HG02885 (cell line): ENCODE measurements around the gene EVI5L.
"Not testable (repeated sequence)": the region's sequence is repeated elsewhere in the genome, so short reads cannot be mapped to it uniquely, and the experiment has no call there.

ENCODE experiments used
- ATAC-seq: cut with Tn5 transposase; IDR thresholded peaks from one replicate; pipeline ENCODE4 v1.9.1; 2021; ENCODE audit warnings: mild to moderate bottlenecking; ENCODE audit not compliant: unreplicated experiment, poor library complexity

EVI5L gene

DNA sequence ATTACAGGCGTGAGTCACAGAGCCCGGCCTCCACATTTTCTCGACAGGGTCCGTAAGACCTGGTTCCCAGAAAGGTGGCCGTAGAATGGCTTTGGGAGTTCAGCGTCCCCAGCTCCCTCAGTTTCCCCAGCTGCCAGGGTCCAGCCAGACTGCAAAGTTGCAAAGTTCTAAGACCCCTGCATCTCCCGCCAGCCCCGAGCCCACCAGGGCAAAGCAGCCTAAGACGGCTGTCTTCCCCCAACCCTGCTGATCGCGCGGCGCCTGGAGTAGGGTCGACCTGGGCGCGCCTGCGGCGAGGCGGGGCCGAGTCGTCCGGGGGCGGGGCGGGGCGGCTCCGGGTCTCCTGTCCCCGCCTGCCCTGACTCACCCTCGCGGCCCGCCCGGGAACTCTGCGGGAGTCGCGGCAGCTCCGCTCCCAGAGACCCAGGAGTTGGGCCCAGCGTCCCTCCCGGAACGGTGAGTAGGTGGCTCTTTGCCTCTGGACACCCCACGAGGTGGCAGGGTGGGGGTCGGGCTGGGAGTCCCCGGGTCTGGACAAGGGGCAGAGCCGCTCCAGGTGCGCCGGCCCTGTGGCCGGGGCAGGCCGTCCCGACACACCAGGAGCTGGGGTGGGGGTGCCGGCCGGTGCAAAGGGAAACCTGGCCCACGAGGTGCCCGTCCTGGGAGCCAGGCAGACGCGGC lies 58.3 kb downstream of the EVI5L start, which contains the start of gene LRRC8E:
TSS of gene LRRC8E (plus strand) at position 366 of the 681 bp plus-strand sequence. CDS start 7,094 bp downstream, outside the sequence.
- no peak for ATAC-seq

DNA sequence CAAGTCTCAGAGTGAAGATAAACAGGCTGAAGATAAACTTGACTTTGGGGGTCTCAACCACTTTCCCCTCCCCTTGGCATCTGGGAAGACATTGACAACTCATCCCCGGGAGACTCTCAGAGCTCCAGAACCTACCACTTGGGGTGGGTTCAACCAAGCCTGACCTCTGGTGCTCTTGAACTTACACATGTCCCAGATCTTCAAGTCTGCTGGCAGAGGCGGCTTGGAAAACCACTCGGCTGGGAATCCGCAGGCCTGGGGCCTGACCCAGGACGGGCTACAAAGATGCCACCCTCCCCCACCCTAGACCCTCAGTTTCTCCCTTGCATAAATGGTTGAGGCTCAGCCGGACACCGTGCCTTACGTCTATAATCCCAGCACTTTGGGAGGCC lies 58.8 kb downstream of the EVI5L start:
- ATAC-seq = no peak

GRCh38 chr19:7893362-7894101 lies 63.5 kb downstream of the EVI5L start:
- ATAC-seq = not testable (repeated sequence)

DNA sequence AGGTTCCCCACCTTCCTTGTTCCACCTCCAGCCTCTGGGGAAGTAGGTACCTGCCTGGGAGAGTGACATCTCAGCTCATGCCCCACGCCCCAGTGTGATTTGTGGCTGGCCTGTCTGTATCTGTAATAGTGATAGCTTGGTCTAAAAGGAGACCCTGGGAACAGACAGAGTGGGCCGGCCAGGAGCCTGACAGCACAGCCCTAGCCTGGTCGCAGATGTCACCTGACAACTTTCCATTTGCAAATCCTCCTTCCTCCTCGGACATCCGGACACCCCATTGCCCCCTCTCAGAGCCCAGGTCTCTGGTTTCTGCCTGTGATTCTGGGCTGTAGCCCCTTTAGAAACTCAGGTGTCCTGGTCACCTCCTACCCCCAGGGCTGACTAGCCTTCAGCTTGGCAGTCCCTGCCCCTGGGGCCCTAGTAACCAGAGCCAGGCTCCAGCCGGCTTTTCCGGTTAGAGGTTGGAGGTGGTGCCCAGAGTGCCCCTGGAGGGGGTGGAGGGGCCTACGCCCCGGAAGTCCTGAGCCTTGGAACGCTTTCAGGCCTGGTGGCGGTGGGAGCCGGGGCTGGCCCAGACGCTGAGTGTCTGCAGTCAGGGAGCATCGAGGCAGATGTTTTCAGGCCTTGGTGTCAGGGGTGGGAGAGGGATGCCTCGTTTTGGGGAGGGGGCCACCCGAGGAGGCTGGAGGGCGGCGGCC lies 64.7 kb downstream of the EVI5L start:
- ATAC-seq = no peak

DNA sequence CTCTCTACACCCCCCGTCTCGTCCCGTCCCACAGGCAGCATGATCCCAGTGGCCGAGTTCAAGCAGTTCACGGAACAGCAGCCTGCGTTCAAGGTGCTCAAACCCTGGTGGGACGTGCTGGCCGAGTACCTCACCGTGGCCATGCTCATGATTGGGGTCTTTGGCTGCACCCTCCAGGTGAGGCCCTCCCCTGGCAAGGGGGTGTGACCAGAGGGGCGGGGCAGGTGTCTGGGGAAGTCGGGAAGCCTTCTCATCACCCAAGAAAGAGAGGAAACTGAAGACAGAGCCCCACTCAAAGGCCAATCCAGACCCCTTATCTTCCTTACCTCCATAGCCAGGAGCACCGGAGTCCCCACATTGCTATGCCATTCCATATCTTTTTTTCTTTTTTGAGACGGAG lies 65.5 kb downstream of the EVI5L start:
- no peak for ATAC-seq

GRCh38 chr19:7897292-7897691 lies 67.3 kb downstream of the EVI5L start:
- no peak for ATAC-seq

- ATAC-seq = no peak
These were observed 68.9 kb downstream of the EVI5L start for GRCh38 chr19:7898967-7899366.

DNA sequence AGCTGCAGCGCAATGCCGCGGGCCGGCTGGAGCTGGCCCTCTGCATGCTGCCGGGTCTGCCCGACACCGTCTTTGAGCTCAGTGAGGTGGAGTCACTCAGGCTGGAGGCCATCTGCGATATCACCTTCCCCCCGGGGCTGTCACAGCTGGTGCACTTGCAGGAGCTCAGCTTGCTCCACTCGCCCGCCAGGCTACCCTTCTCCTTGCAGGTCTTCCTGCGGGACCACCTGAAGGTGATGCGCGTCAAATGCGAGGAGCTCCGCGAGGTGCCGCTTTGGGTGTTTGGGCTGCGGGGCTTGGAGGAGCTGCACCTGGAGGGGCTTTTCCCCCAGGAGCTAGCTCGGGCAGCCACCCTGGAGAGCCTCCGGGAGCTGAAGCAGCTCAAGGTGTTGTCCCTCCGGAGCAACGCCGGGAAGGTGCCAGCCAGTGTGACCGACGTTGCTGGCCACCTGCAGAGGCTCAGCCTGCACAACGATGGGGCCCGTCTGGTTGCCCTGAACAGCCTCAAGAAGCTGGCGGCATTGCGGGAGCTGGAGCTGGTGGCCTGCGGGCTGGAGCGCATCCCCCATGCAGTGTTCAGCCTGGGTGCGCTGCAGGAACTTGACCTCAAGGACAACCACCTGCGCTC lies 69.8 kb downstream of the EVI5L start:
- ATAC-seq = no peak

DNA sequence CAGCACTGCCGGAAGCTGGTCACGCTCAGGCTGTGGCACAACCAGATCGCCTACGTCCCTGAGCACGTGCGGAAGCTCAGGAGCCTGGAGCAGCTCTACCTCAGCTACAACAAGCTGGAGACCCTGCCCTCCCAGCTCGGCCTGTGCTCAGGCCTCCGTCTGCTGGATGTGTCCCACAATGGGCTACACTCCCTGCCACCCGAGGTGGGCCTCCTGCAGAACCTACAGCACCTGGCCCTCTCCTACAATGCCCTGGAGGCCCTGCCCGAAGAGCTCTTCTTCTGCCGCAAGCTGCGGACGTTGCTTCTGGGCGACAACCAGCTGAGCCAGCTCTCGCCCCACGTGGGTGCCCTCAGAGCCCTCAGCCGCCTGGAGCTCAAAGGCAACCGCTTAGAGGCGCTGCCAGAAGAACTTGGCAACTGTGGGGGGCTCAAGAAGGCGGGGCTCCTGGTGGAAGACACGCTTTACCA lies 70.4 kb downstream of the EVI5L start:
- no peak for ATAC-seq

- no peak for ATAC-seq
These were observed 70.9 kb downstream of the EVI5L start for GRCh38 chr19:7900931-7901330.

GRCh38 chr19:7901337-7901736 lies 71.3 kb downstream of the EVI5L start:
- ATAC-seq = no peak

DNA sequence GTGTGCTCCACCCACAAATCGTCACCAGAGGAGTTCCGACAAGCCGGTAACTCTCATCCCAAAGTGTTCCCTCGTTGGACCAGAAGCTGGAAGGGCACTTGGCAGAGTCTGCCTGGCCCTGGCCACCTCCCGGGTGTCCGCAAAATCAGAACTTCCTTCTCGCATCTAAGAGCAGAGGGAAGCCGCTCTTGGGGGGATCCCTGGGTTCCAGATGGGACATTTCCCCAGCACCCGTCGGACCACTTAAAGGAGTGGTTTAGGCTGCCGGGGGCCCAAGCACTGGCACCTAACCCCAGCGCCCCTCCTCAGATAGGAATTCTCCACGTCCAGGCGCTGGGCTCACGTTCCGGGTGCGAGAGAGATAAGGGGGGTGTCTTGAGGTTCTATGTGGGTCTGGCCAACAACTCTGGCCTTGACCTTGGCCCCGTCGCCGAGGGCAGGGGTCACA lies 72.8 kb downstream of the EVI5L start:
- ATAC-seq = no peak

- peak; percentile 90 for ATAC-seq
These were observed 73.4 kb downstream of the EVI5L start, which contains the start of gene MAP2K7 for GRCh38 chr19:7903244-7904073. Gene MAP2K7, plus strand, starts transcription at chr19:7903877. Its CDS starts 68 bp downstream, at chr19:7903945.

DNA sequence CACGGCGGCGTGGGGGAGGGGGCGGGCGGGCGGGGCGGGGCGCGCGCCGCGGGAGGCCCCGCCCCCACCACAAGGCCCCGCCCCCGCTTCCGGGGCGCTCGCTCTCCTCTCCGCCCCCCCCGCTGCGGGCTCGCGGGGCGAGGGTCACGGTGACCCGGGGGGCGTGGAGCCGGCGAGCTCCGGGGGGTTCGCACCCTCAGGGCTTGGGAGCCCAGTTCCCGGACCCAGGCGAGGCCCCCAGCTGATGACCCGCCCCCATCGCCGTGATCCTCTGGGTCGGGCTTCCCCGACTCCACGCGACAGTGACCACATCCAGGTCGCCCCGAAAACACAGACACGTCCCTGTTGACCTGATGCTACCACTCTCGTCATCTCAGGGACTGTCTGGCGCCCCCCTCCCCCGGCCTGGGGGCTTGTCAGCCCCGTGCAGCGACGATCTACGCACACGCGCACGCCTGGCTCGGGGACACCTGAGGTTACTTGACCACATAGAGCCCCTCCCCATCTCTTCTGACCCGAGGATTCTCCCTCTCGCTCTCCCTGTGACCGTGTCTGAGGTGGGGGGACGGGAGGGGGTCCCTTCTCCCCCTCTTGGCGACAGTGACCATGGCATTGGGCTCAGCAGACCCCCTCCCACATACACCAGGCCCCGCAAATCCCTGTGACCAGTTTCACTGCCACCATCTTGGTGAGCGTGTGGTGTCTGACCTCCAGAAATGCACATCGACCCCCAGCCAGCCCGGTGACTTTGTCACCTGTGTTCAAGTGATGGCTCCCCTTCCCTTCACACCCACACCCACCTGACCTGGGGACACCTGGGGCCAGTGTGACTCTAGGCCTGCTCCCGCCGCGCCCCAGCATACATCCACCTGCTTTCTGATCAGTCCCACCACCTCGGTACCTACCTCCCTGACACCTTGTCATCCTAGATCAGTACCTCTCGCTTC lies 74.3 kb downstream of the EVI5L start:
- ATAC-seq = peak; percentile 42

DNA sequence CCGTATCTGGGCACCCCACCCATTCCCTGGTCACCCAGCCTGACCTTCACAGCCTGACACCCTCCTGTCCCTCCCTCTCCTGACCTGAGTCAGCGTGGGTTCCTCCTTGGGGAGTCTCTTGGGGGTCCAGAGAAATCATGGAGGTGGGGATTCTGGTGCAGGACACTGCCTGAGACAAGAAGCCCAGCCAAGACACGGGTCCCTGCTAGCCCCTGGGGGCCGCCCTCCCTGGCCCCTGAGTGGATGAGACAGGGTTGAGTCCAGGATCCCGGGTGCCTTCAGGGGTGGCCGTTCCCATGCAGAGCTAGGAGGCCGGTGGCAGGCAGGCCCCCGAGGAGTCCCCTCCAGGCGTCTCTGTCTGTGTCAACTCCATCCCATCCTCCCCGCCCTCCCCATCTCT lies 75.2 kb downstream of the EVI5L start:
- no peak for ATAC-seq

- ATAC-seq = no peak
These were observed 75.8 kb downstream of the EVI5L start for GRCh38 chr19:7905859-7906258.

GRCh38 chr19:7907122-7907521 lies 77.1 kb downstream of the EVI5L start:
- no peak for ATAC-seq

DNA sequence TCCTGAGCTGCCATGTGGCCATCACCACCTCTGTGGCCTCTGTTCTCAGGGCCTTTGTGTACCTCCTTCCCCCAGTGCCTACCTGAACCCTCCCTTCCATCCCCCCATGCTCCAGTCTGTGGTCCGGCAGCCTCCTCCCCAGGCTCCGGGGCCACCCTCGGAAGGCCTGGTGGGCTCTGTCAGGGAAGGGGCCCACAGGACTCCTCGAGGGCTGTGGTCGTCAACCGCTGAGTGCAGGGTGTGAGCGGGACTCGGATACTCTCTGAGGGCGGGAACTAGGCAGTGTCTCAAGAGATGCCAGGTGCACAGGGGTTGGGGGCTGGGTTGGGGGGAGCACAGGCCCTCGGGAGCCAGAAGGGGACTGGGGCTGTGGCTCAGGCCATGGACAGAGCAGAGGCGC lies 77.5 kb downstream of the EVI5L start:
- ATAC-seq = no peak
